Suprapubic skin (tissue), 4 donors: ENCODE results near the gene BUD23. TPM values are rescaled to one million over a fixed set of nuclear protein-coding genes. Genes with fewer than 3 reads are reported as not detected.

ENCODE experiments used
- DNase-seq, 2 donors: peaks; one replicate each; pipeline ENCODE4 v3.0.0-alpha.2; 2019; ENCODE audit warnings: low spot score in 2 of 2
- H3K27ac ChIP-seq: fragments of 200-600 bp; sonication (generic); one replicate; pipeline ENCODE4 v1.5.1; 2019
- H3K27me3 ChIP-seq: fragments of 200-600 bp; sonication (generic); one replicate; pipeline ENCODE4 v1.5.1; 2019
- H3K36me3 ChIP-seq: fragments of 200-600 bp; sonication (generic); one replicate; pipeline ENCODE4 v1.5.1; 2019
- H3K4me1 ChIP-seq: fragments of 200-600 bp; sonication (generic); one replicate; pipeline ENCODE4 v1.5.1; 2019
- H3K4me3 ChIP-seq: fragments of 200-600 bp; sonication (generic); one replicate; pipeline ENCODE4 v1.5.1; 2019; ENCODE audit warnings: mild to moderate bottlenecking
- H3K9me3 ChIP-seq: fragments of 200-600 bp; sonication (generic); one replicate; pipeline ENCODE4 v1.5.1; 2019
- CTCF ChIP-seq, 2 donors: fragments of 200-600 bp in 1 of 2; fragments of 450-650 bp in 1 of 2; sonication (generic) in 1 of 2; IDR thresholded peaks; one replicate each; pipeline ENCODE4 v1.5.1; 2016 to 2019; ENCODE audit warnings: antibody characterized with exemption in 2 of 2, mild to moderate bottlenecking in 1 of 2, moderate library complexity in 1 of 2
- EP300 ChIP-seq: sonication (generic); formaldehyde crosslinking; IDR thresholded peaks from one replicate; pipeline ENCODE4 v1.6.1; 2017; ENCODE audit warnings: antibody characterized with exemption
- POLR2A ChIP-seq, 2 donors: fragments of 450-650 bp; IDR thresholded peaks; one replicate each; pipeline ENCODE4 v1.6.1; 2017; ENCODE audit warnings: antibody characterized with exemption in 2 of 2, mild to moderate bottlenecking in 2 of 2, moderate library complexity in 2 of 2
- POLR2AphosphoS5 ChIP-seq, 3 donors: sonication (generic); formaldehyde crosslinking; IDR thresholded peaks; one replicate each; pipeline ENCODE4 v1.6.1; 2017; ENCODE audit warnings: antibody characterized with exemption in 3 of 3
- WGBS: methylation state at CpG from one replicate; pipeline ENCODE4 v1.1.5; 2018; 5-methylcytosine and 5-hydroxymethylcytosine counted together
- total RNA-seq, 4 donors: library from RNA; depleted of rRNA; stranded (reverse); fragments of >200 nt; gene quantifications; one replicate each; pipeline ENCODE4 v1.1.0, GENCODE V29; 2016

The BUD23 gene
- total RNA-seq, 4 donors from 2014 or later, result 48.1 to 65.8 (median 53.8) TPM

- WGBS, result 81% methylated on average over 8 of the region's 8 CpGs
- Histone ChIP-seq H3K36me3 (peaks cover 45% of the 10 kb centered on the region), H3K4me3 (no peak overlapping the region), H3K4me1 (peaks cover 21% of the 10 kb centered on the region), H3K27me3 (no peaks in the 10 kb centered on the region), H3K9me3 (no peaks in the 10 kb centered on the region), H3K27ac (no peak overlapping the region)
- TF ChIP-seq POLR2A (IDR thresholded peaks at IDR 0.05), result no peak
- TF ChIP-seq CTCF (IDR thresholded peaks at IDR 0.05), result no peak
- no peak for TF ChIP-seq POLR2AphosphoS5 (IDR thresholded peaks at IDR 0.05)
- TF ChIP-seq EP300, result no peak
- DNase-seq, result no peak
Observed at GRCh38 chr7:73702226-73702625, 18.8 kb downstream of the BUD23 start.

GRCh38 chr7:73702665-73703064, 19.3 kb downstream of the BUD23 start:
- TF ChIP-seq EP300 (no peak), POLR2AphosphoS5 (IDR thresholded peaks at IDR 0.05) (no peak), POLR2A (IDR thresholded peaks at IDR 0.05) (no peak), CTCF (IDR thresholded peaks at IDR 0.05) (no peak)
- no peaks in the 10 kb centered on the region for H3K27me3 ChIP-seq
- no peaks in the 10 kb centered on the region for H3K9me3 ChIP-seq
- H3K4me1 ChIP-seq, result peaks cover 21% of the 10 kb centered on the region
- no peak overlapping the region for H3K4me3 ChIP-seq
- no peak for DNase-seq
- 89% methylated on average over 7 of the region's 18 CpGs for WGBS
- no peak overlapping the region for H3K27ac ChIP-seq
- H3K36me3 ChIP-seq, result peaks cover 41% of the 10 kb centered on the region

GRCh38 chr7:73703225-73703624, 19.8 kb downstream of the BUD23 start:
- TF ChIP-seq POLR2A (IDR thresholded peaks at IDR 0.05), result no peak
- no peak for TF ChIP-seq CTCF (IDR thresholded peaks at IDR 0.05)
- no peak for TF ChIP-seq EP300
- no peak for TF ChIP-seq POLR2AphosphoS5 (IDR thresholded peaks at IDR 0.05)
- H3K36me3 ChIP-seq, result peaks cover 35% of the 10 kb centered on the region
- H3K4me1 ChIP-seq, result peaks cover 21% of the 10 kb centered on the region
- WGBS, result 76% methylated on average over 13 of the region's 13 CpGs
- no peaks in the 10 kb centered on the region for H3K9me3 ChIP-seq
- DNase-seq, result no peak
- H3K4me3 ChIP-seq, result no peak overlapping the region
- H3K27me3 ChIP-seq, result no peaks in the 10 kb centered on the region
- H3K27ac ChIP-seq, result no peak overlapping the region

GRCh38 chr7:73703757-73704639, 20.6 kb downstream of the BUD23 start:
- no peak for DNase-seq
- 46% methylated on average over 13 of the region's 45 CpGs for WGBS
- H3K27ac ChIP-seq, result no peak overlapping the region

More at GRCh38 chr7:73703757-73704639, 20.6 kb downstream of the BUD23 start:
- Histone ChIP-seq H3K36me3 (peaks cover 27% of the 10 kb centered on the region), H3K27me3 (no peaks in the 10 kb centered on the region), H3K4me1 (peaks cover 21% of the 10 kb centered on the region), H3K4me3 (peak overlapping the region; percentile 13), H3K9me3 (no peaks in the 10 kb centered on the region)
- TF ChIP-seq CTCF (IDR thresholded peaks at IDR 0.05), result no peak
- TF ChIP-seq POLR2AphosphoS5 (IDR thresholded peaks at IDR 0.05), result no peak
- TF ChIP-seq POLR2A (IDR thresholded peaks at IDR 0.05), result no peak
- TF ChIP-seq EP300, result no peak
